Measurements from ENCODE around the gene GNG2. TPM values are rescaled to one million over a fixed set of nuclear protein-coding genes. Genes with fewer than 3 reads are reported as not detected.

The GNG2 gene
- total RNA-seq, 4 donors from 2014 or later = 0.77 to 62.1 (median 10.3) TPM

DNA sequence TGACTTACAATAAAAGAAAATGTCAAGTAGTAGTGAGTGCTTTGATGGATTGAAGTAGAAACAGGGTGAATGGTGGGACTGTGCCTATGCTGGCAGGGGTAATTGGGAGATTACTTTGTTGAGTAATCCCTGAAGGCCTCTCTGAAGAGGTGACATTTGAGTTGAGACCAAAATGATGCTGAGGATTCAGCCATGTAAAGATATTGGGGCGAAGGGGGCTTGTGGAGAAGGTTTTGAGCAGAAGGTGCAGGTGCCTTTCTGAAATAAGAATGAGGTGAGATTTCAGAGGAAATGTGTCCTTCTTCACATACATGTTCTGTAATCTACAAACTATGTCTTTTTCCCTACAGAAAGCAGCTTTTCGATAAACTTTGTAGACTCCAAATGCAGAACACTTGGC lies 8.0 kb downstream of the GNG2 start:
- Histone ChIP-seq H3K4me3 (no peak overlapping the region), H3K4me1 (no peaks in the 10 kb centered on the region), H3K9me3 (no peaks in the 10 kb centered on the region), H3K27ac (no peak overlapping the region), H3K27me3 (no peaks in the 10 kb centered on the region), H3K36me3 (no peaks in the 10 kb centered on the region)
- TF ChIP-seq, protein P1, sequence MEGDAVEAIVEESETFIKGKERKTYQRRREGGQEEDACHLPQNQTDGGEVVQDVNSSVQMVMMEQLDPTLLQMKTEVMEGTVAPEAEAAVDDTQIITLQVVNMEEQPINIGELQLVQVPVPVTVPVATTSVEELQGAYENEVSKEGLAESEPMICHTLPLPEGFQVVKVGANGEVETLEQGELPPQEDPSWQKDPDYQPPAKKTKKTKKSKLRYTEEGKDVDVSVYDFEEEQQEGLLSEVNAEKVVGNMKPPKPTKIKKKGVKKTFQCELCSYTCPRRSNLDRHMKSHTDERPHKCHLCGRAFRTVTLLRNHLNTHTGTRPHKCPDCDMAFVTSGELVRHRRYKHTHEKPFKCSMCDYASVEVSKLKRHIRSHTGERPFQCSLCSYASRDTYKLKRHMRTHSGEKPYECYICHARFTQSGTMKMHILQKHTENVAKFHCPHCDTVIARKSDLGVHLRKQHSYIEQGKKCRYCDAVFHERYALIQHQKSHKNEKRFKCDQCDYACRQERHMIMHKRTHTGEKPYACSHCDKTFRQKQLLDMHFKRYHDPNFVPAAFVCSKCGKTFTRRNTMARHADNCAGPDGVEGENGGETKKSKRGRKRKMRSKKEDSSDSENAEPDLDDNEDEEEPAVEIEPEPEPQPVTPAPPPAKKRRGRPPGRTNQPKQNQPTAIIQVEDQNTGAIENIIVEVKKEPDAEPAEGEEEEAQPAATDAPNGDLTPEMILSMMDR (IDR thresholded peaks at IDR 0.05) = no peak
- TF ChIP-seq POLR2A (IDR thresholded peaks at IDR 0.05) = no peak
- DNase-seq = no peak
- intact Hi-C loops (cut with DNase I; ENCODE audit: low total_unique reads) = no loop called here

DNA sequence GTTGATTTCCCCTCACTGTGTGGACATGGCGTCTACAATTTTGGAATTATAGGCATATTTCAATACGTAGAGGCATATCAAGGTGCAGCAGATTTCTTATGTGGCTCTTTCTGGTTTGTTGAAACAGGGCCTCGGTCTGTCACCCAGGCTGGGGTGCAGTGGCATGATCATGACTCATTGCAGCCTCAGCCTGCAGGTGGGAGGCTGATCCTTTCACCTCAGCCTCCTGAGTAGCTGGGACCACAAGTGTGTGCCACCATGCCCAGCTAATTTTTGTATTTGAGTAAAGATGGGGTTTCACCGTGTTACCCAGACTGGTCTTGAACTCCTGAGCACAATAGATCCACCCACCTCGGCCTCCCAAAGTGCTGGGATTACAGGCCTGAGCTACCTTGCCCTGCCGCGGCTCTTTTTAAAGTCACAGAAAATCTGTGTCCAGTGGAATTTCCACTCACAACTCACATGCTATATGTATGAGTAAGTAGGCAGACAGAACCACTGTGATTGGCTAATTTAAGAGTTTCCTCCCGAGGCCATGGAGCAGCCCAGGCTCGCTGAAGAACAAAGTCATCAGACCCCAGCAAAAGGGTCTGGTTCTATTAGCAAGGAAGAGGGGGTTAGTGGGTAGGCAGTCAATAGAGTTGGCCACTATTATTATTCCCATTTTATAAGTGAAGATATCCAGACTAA lies 9.1 kb downstream of the GNG2 start:
- TF ChIP-seq, protein P1 (IDR thresholded peaks at IDR 0.05) = no peak
- TF ChIP-seq POLR2A (IDR thresholded peaks at IDR 0.05) = no peak
- Histone ChIP-seq H3K27me3 (no peaks in the 10 kb centered on the region), H3K4me1 (no peaks in the 10 kb centered on the region), H3K27ac (no peak overlapping the region), H3K4me3 (no peak overlapping the region), H3K36me3 (no peaks in the 10 kb centered on the region), H3K9me3 (no peaks in the 10 kb centered on the region)
- no peak for DNase-seq
- intact Hi-C loops (cut with DNase I; ENCODE audit: low total_unique reads) = no loop called here

DNA sequence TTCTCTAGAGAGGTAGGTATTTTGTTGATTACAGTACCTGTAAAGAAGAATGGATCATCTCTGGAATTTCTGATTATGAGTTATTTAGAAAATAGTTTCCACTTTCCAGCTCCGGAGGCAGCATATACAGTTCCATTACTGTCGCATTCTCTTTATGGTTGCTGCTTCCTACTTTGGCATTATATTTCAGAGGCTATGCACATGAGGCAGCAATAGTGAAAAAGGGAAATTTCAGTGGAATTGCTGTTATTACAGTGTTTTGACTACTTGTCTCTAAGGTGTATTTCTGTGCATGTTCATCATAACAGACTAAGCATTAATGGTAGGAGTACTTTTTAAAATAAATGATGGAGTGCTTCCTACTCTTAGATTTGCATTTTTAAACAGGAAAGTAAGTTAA lies 10.2 kb downstream of the GNG2 start:
- no peak for TF ChIP-seq POLR2A (IDR thresholded peaks at IDR 0.05)
- TF ChIP-seq, protein P1 (IDR thresholded peaks at IDR 0.05) = no peak

DNA sequence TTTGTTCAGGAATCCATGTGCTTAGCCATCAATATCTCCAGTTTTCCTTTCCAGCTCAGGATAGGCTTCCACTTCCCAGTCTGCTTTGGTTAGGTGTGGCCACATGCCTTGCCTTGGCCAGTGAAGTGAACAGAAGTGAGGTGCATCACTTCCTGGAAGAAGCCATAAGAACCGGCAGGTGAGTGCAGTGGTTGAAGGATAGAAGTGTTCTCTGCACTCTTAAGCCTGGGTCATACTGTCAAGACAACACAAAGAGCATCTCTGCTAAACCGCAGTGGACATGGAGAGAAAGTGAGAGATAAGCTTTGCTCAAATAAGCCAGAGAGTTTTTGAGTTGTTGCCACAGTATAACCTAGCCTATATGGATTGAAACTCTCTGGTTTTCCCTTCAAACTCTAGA lies 11.4 kb downstream of the GNG2 start:
- no peak for DNase-seq
- Histone ChIP-seq H3K4me1 (no peaks in the 10 kb centered on the region), H3K36me3 (no peaks in the 10 kb centered on the region), H3K4me3 (no peak overlapping the region), H3K27me3 (no peaks in the 10 kb centered on the region), H3K27ac (no peak overlapping the region), H3K9me3 (no peaks in the 10 kb centered on the region)
- intact Hi-C loops (cut with DNase I; ENCODE audit: low total_unique reads) = no loop called here
- TF ChIP-seq, protein P1 (IDR thresholded peaks at IDR 0.05) = no peak
- TF ChIP-seq POLR2A (IDR thresholded peaks at IDR 0.05) = no peak

More for the DNA sequence above, 10.2 kb downstream of the GNG2 start:
- no peak for DNase-seq
- H3K4me1 ChIP-seq = no peaks in the 10 kb centered on the region
- intact Hi-C loops (cut with DNase I; ENCODE audit: low total_unique reads) = no loop called here
- no peaks in the 10 kb centered on the region for H3K36me3 ChIP-seq
- H3K27ac ChIP-seq = no peak overlapping the region
- H3K9me3 ChIP-seq = no peaks in the 10 kb centered on the region
- H3K4me3 ChIP-seq = no peak overlapping the region
- no peaks in the 10 kb centered on the region for H3K27me3 ChIP-seq

DNA sequence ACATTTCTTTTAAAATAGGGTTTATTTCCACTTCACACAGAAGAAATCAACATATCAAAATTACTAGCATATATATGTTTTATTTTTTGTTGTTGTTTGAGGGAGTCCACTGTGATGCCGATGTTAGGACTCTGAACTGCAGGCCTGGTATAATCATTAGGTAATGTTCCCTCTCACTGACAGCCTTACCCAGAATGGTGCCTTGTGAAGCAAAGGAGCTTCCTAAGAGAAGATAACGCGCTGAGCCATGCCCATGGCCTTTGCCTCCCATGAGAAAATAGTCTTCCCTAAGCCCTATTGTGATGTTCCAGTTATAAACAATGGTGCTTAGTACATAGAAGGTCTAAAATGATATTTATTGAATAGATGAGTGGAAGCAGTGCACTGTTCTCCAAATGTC lies 12.0 kb downstream of the GNG2 start:
- intact Hi-C loops (cut with DNase I; ENCODE audit: low total_unique reads) = no loop called here
- Histone ChIP-seq H3K27me3 (no peaks in the 10 kb centered on the region), H3K4me1 (no peaks in the 10 kb centered on the region), H3K9me3 (no peaks in the 10 kb centered on the region), H3K36me3 (no peaks in the 10 kb centered on the region), H3K27ac (no peak overlapping the region), H3K4me3 (no peak overlapping the region)
- no peak for TF ChIP-seq POLR2A (IDR thresholded peaks at IDR 0.05)
- DNase-seq = no peak

Measured in uterus (tissue), 4 donors.